Gastrocnemius medialis (tissue), 4 donors: ENCODE data around the gene NUDT6. TPM values are rescaled to one million over a fixed set of nuclear protein-coding genes. Genes with fewer than 3 reads are reported as not detected.
"Not testable (repeated sequence)": the region's sequence is repeated elsewhere in the genome, so short reads cannot be mapped to it uniquely, and the experiment has no call there.

Experiments used
- ATAC-seq, 2 donors: fragments of 150-250 bp; one replicate each; pipeline ENCODE4 v1.9.1; 2016
- DNase-seq, 2 donors: peaks; one replicate each; pipeline ENCODE4 v3.0.0-alpha.2; 2019
- H3K27ac ChIP-seq, 4 donors: fragments of 200-600 bp; sonication (generic); 1 replicate in 1 of 4; 2 replicates in 3 of 4; pipeline ENCODE4 v1.5.1; 2016 to 2018; ENCODE audit warnings: mild to moderate bottlenecking in 2 of 4, moderate library complexity in 1 of 4
- H3K27me3 ChIP-seq, 3 donors: fragments of 200-600 bp; sonication (generic) in 2 of 3; 1 replicate in 1 of 3; 2 replicates in 2 of 3; pipeline versions ENCODE4 v1.5.1 to v1.6.0; 2016 to 2019; ENCODE audit warnings: mild to moderate bottlenecking in 1 of 3, moderate library complexity in 1 of 3
- H3K36me3 ChIP-seq, 2 donors: fragments of 200-600 bp; sonication (generic) in 1 of 2; one replicate each; pipeline ENCODE4 v1.5.1; 2017 to 2018
- H3K4me1 ChIP-seq, 2 donors: fragments of 200-600 bp; sonication (generic) in 1 of 2; one replicate each; pipeline ENCODE4 v1.5.1; 2016 to 2017; ENCODE audit warnings: mild to moderate bottlenecking in 2 of 2
- H3K4me3 ChIP-seq, 4 donors: fragments of 200-600 bp; sonication (generic) in 3 of 4; 1 replicate in 1 of 4; 2 replicates in 3 of 4; pipeline ENCODE4 v1.5.1; 2016 to 2019; ENCODE audit warnings: mild to moderate bottlenecking in 2 of 4
- H3K9me3 ChIP-seq, 3 donors: fragments of 200-600 bp; sonication (generic) in 2 of 3; 1 replicate in 1 of 3; 2 replicates in 2 of 3; pipeline ENCODE4 v1.5.1; 2016 to 2019
- POLR2A ChIP-seq, 2 donors: fragments of 450-650 bp; IDR thresholded peaks; one replicate each; pipeline ENCODE4 v1.6.1; 2017; ENCODE audit warnings: antibody characterized with exemption in 2 of 2, mild to moderate bottlenecking in 2 of 2, moderate library complexity in 2 of 2
- in situ Hi-C, 4 donors: fragments of 200-750 bp; cut with MboI; loops; one replicate each; pipeline versions ENCODE4 v1.15.0 to v1.8.0; 2017; ENCODE audit warnings: low sequenced_read_pairs in 4 of 4
- intact Hi-C: fragments of 100-400 bp; cut with DNase I; formaldehyde crosslinking; loops from one replicate; pipeline ENCODE4 v1.15.1; 2023; ENCODE audit warnings: low total_unique reads
- total RNA-seq, 4 donors: library from RNA; depleted of rRNA; stranded (reverse); fragments of >200 nt; gene quantifications; one replicate each; pipeline versions ENCODE4 v1.1.0 to v1.2.3, GENCODE V29; 2016
- TF ChIP-seq, protein P1 (sequence below), 5 experiments: fragments of 450-650 bp in 3 of 5; fragments of 200-600 bp in 2 of 5; sonication (generic) in 2 of 5; IDR thresholded peaks in 4 of 5; conservative IDR thresholded peaks in 1 of 5; 1 replicate in 4 of 5; 2 replicates in 1 of 5; pipeline ENCODE4 v1.5.1; 2016 to 2019; ENCODE audit warnings: antibody characterized with exemption in 5 of 5, mild to moderate bottlenecking in 3 of 5, moderate library complexity in 3 of 5

Gene NUDT6
- total RNA-seq, 4 donors from 2014 or later, result 2.0 to 4.0 (median 2.6) TPM

DNA sequence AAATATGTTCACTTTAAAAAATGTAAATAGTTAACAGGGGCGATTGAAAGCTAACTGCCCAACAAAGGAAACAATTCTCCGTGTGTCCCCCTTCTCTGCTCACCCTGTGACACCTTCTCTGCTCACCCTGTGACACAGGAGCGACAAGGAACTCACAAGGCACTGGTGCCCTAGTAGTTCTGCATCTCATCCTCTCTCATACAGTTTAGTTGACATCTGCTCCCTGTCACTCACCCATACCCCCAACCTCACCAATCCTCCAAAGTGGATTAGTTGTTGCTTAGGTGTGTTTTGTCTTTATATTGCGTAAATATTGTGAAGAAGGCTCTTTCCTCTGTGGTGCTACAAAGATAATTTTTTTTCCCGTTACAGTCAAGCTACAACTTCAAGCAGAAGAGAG, 46.4 kb downstream of the NUDT6 start:
- Histone ChIP-seq H3K4me3 (no peak overlapping the region), H3K27ac (no peak overlapping the region), H3K27me3 (no peaks in the 10 kb centered on the region), H3K9me3 (no peaks in the 10 kb centered on the region), H3K36me3 (no peaks in the 10 kb centered on the region), H3K4me1 (no peaks in the 10 kb centered on the region)
- in situ Hi-C loops, result no loop called here
- DNase-seq (no peak), ATAC-seq (no peak)
- intact Hi-C loops, result no loop called here
- TF ChIP-seq, protein P1, sequence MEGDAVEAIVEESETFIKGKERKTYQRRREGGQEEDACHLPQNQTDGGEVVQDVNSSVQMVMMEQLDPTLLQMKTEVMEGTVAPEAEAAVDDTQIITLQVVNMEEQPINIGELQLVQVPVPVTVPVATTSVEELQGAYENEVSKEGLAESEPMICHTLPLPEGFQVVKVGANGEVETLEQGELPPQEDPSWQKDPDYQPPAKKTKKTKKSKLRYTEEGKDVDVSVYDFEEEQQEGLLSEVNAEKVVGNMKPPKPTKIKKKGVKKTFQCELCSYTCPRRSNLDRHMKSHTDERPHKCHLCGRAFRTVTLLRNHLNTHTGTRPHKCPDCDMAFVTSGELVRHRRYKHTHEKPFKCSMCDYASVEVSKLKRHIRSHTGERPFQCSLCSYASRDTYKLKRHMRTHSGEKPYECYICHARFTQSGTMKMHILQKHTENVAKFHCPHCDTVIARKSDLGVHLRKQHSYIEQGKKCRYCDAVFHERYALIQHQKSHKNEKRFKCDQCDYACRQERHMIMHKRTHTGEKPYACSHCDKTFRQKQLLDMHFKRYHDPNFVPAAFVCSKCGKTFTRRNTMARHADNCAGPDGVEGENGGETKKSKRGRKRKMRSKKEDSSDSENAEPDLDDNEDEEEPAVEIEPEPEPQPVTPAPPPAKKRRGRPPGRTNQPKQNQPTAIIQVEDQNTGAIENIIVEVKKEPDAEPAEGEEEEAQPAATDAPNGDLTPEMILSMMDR (IDR thresholded peaks at IDR 0.05 in 4 of 5, conservative IDR thresholded peaks at IDR 0.05 in 1 of 5), result no peak
- no peak for TF ChIP-seq POLR2A (IDR thresholded peaks at IDR 0.05)

DNA sequence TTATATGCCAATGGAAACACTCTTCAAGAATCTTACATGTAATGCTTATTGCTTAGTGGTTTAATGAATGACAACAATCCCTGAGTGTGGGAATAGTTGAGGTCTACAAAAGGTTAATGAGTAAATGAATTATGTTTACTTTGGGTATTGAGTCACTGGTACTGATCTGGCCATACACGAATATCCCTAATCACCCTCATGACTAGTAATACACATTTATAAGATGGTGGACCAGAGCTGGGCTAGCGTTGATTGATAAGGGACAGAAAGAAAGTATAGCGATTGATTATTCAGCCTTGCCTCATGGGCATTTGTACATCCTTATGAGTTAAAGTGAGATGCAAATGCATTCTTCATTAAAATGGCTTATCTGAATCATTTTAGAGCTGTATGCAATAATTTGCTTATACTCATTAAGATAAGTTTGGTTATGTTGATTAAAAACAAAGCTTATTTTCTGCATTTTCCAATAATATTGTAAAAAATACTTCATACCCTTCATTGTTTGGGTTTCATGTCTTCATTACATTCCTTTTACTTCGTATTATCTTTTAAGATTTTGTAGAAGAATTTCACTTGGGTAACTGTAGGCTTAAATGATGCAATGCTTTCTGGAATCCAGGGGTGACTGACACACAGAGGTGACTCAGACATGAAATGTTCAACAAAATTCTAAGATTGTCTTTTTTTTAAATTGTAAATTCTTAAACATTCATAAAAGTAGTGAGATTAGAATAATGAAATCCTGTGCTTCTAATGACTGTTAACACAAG, 48.4 kb downstream of the NUDT6 start:
- Histone ChIP-seq H3K9me3 (no peaks in the 10 kb centered on the region), H3K36me3 (no peaks in the 10 kb centered on the region), H3K4me1 (no peaks in the 10 kb centered on the region), H3K27me3 (no peaks in the 10 kb centered on the region), H3K27ac (no peak overlapping the region), H3K4me3 (no peak overlapping the region)
- in situ Hi-C loops, result no loop called here
- ATAC-seq (no peak), DNase-seq (no peak)
- intact Hi-C loops, result no loop called here
- TF ChIP-seq POLR2A (IDR thresholded peaks at IDR 0.05), result no peak
- TF ChIP-seq, protein P1 (IDR thresholded peaks at IDR 0.05 in 4 of 5, conservative IDR thresholded peaks at IDR 0.05 in 1 of 5), result no peak

DNA sequence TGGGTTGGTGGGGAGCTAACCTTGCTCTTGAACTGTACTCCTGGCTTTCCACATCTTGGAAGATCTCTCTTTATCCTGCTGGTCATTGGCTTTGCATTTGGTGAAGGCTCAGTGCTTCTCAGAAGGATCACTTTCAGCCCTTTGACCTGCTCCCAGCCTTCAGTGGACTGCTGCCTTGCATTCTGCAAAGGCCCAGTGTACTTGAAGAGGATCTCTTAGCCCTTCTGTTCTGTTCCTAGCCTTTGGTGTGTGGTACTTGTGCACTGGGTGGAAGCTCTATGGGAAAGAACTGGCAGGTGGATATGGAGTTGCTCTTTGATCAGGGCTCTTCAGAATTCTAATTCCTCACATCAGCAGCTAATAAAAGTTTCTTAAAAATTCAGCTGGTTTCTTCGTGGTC, 49.3 kb downstream of the NUDT6 start:
- intact Hi-C loops, result no loop called here
- H3K4me3 ChIP-seq, result no peak overlapping the region
- H3K36me3 ChIP-seq, result no peaks in the 10 kb centered on the region
- TF ChIP-seq POLR2A (IDR thresholded peaks at IDR 0.05), result no peak
- TF ChIP-seq, protein P1 (IDR thresholded peaks at IDR 0.05 in 4 of 5, conservative IDR thresholded peaks at IDR 0.05 in 1 of 5), result no peak
- no peak overlapping the region for H3K27ac ChIP-seq
- no peaks in the 10 kb centered on the region for H3K4me1 ChIP-seq
- no peaks in the 10 kb centered on the region for H3K9me3 ChIP-seq
- ATAC-seq (no peak), DNase-seq (no peak)
- in situ Hi-C loops, result no loop called here
- H3K27me3 ChIP-seq, result no peaks in the 10 kb centered on the region

DNA sequence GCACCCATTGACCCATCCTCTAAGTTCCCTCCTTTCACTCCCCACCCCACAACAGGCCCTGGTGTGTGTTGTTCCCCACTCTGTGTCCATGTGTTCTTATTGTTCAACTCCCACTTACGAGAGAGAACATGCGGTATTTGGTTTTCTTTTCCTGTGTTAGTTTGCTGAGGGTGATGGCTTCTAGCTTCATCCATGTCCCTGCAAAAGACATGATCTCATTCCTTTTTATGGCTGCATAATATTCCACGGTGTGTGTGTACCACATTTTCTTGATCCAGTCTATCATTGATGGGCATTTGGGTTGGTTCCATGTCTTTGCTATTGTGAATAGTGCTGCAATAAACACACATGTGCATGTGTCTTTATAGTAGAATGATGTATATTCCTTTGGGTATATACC, 54.2 kb downstream of the NUDT6 start:
- H3K36me3 ChIP-seq, H3K9me3 ChIP-seq, intact Hi-C loops, ATAC-seq, H3K4me3 ChIP-seq, H3K27me3 ChIP-seq, in situ Hi-C loops, DNase-seq, H3K27ac ChIP-seq, H3K4me1 ChIP-seq: not testable (repeated sequence)

DNA sequence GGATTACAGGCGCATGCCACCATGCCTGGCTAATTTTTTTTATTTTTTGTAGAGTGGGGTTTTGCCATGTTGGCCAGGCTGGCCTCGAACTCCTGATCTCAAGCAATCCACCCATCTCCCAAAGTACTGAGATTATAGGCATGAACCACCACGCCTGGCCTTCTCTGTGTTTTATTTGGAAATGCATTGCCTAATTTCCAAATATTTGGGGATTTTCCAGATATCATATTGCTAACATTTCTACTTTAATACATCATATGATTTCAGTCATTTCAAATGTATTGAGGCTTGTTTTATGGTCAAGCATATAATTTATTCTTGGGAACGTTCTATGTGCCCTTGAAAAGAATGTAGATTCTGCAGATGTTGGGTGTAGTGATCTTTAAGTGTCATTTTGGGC, 57.0 kb downstream of the NUDT6 start:
- no peak overlapping the region for H3K27ac ChIP-seq
- no peak for DNase-seq
- in situ Hi-C loops, result no loop called here
- H3K36me3 ChIP-seq, result no peaks in the 10 kb centered on the region
- no peak overlapping the region for H3K4me3 ChIP-seq
- ATAC-seq, result no peak
- no peaks in the 10 kb centered on the region for H3K4me1 ChIP-seq
- H3K27me3 ChIP-seq, result no peaks in the 10 kb centered on the region
- no peaks in the 10 kb centered on the region for H3K9me3 ChIP-seq
- TF ChIP-seq, protein P1 (IDR thresholded peaks at IDR 0.05 in 4 of 5, conservative IDR thresholded peaks at IDR 0.05 in 1 of 5), result no peak
- no peak for TF ChIP-seq POLR2A (IDR thresholded peaks at IDR 0.05)
- intact Hi-C loops, result no loop called here
